Measurements from ENCODE around the gene PXDN.

The PXDN gene

DNA sequence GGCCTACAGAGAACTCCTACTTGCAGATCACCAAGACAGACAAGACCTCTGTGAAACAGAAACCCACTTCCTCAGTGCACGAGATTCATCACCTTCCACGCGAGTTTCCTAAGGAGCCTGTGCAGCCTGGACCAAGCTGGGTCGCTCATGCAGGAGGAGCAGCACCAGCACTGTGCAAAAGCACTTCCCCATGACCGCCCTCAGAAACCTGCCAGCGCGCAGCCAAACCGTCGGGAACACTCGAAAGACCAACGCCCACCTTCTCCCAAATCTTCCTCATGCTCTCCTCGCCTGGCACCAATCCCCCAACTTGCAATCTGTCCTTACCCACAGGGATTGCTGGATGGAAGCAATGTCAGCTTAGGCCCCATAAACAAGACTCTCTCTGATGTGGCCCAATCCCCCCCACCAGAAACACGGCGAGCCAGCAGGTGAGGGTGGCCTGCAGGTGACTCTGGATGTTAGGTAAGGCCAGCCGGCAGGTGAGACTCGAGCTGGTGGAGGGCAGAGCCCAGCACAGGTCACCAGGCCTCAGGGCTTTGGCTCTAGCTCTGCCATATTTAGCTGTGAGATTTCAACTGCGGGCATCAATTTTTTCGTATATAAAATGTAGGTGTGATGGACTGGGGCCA lies 69.4 kb downstream of the PXDN start:
- TF ChIP-seq CTCF (IDR thresholded peaks at IDR 0.05): no peak
- no peaks in the 10 kb centered on the region for H3K27me3 ChIP-seq
- H3K4me3 ChIP-seq (ENCODE audit: low read depth in 1 of 2, low read length in 1 of 2): no peak overlapping the region
- H3K27ac ChIP-seq: no peak overlapping the region
- H3K36me3 ChIP-seq: no peaks in the 10 kb centered on the region
- H3K9me3 ChIP-seq: no peaks in the 10 kb centered on the region
- no peaks in the 10 kb centered on the region for H3K4me1 ChIP-seq (ENCODE audit: control insufficient read depth in 1 of 2, insufficient read depth in 1 of 2, low read depth in 1 of 2, low read length in 1 of 2)

DNA sequence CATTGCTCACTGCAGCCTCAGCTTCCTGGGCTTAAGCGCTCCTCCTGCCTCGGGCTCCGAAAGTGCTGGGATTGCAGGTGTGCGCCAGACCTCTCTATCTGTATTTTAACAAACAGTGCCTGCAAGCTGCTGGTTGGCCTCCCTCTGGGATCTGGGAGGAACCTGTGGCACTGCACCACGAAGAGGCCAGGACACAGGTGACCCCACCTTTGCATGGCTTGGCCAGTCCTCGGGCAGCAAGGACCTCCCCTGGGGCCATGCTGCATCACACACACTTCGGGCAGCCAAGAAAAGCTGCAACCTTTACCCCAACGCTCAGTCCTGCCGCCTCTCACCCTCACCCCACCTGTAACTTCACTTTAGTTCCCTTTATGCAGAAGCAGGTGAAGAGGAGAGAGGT lies 70.0 kb downstream of the PXDN start:
- no peak overlapping the region for H3K4me3 ChIP-seq (ENCODE audit: low read depth in 1 of 2, low read length in 1 of 2)

DNA sequence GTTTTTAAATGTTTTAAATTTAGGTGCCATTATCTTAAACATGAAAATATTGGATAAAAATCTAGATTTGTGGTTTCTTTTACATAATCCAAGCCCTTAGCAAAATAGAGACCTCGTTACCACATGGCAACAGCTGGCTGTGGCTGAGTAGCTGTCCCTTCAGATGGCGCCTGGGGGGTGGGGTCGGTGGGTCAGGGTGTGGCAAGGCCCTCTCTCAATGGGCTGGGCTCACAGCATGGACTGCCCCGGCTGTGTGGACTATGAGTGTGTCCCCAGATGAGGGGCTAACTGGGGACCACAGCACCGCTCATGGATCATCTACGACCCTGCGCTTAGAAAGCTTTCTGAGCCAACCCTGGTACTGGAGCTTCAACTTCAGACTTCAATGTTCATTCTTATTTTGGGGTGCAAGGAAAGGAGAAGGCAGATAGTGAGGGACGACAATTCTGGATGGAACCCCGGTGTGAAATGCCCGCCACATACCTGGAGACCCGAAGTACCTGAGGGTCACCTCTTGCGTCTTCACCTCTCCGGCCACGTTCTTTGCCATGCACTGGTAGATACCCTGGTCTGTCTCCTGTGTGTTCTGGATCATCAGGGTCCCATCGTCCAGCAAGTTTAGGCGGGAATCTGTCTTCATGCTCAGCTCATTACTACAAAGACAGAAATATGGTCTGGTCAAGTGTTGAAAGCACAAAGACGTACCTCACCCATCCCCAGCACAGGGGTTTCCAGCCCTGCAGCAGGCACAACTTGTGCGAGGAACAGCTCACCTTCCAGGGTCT lies 71.0 kb downstream of the PXDN start:
- H3K27ac ChIP-seq: no peak overlapping the region
- no peak overlapping the region for H3K4me3 ChIP-seq (ENCODE audit: low read depth in 1 of 2, low read length in 1 of 2)
- H3K4me1 ChIP-seq (ENCODE audit: control insufficient read depth in 1 of 2, insufficient read depth in 1 of 2, low read depth in 1 of 2, low read length in 1 of 2): no peaks in the 10 kb centered on the region
- H3K36me3 ChIP-seq: no peaks in the 10 kb centered on the region
- TF ChIP-seq CTCF (IDR thresholded peaks at IDR 0.05): no peak
- H3K27me3 ChIP-seq: no peaks in the 10 kb centered on the region
- H3K9me3 ChIP-seq: no peaks in the 10 kb centered on the region

More for the DNA sequence above, 70.0 kb downstream of the PXDN start:
- no peak overlapping the region for H3K27ac ChIP-seq
- TF ChIP-seq CTCF (IDR thresholded peaks at IDR 0.05): no peak
- no peaks in the 10 kb centered on the region for H3K27me3 ChIP-seq
- H3K4me1 ChIP-seq (ENCODE audit: control insufficient read depth in 1 of 2, insufficient read depth in 1 of 2, low read depth in 1 of 2, low read length in 1 of 2): no peaks in the 10 kb centered on the region
- H3K9me3 ChIP-seq: no peaks in the 10 kb centered on the region
- no peaks in the 10 kb centered on the region for H3K36me3 ChIP-seq

- no peaks in the 10 kb centered on the region for H3K27me3 ChIP-seq
- TF ChIP-seq CTCF (IDR thresholded peaks at IDR 0.05): no peak
- no peak overlapping the region for H3K27ac ChIP-seq
- no peaks in the 10 kb centered on the region for H3K36me3 ChIP-seq
- H3K4me1 ChIP-seq (ENCODE audit: control insufficient read depth in 1 of 2, insufficient read depth in 1 of 2, low read depth in 1 of 2, low read length in 1 of 2): no peaks in the 10 kb centered on the region
- no peak overlapping the region for H3K4me3 ChIP-seq (ENCODE audit: low read depth in 1 of 2, low read length in 1 of 2)
- H3K9me3 ChIP-seq: no peaks in the 10 kb centered on the region
Measured at GRCh38 chr2:1672738-1673137, 71.6 kb downstream of the PXDN start.

GRCh38 chr2:1671916-1672315 lies 72.4 kb downstream of the PXDN start:
- H3K4me1 ChIP-seq (ENCODE audit: control insufficient read depth in 1 of 2, insufficient read depth in 1 of 2, low read depth in 1 of 2, low read length in 1 of 2): no peaks in the 10 kb centered on the region

More at GRCh38 chr2:1671916-1672315, 72.4 kb downstream of the PXDN start:
- no peak overlapping the region for H3K4me3 ChIP-seq (ENCODE audit: low read depth in 1 of 2, low read length in 1 of 2)
- H3K36me3 ChIP-seq: no peaks in the 10 kb centered on the region
- no peak overlapping the region for H3K27ac ChIP-seq
- H3K9me3 ChIP-seq: no peaks in the 10 kb centered on the region
- H3K27me3 ChIP-seq: no peaks in the 10 kb centered on the region
- no peak for TF ChIP-seq CTCF (IDR thresholded peaks at IDR 0.05)

Data from neutrophil (primary cell).